Measurements from ENCODE around the gene CRYBA1.
"Not testable (repeated sequence)": the region's sequence is repeated elsewhere in the genome, so short reads cannot be mapped to it uniquely, and the experiment has no call there.

Gene CRYBA1

DNA sequence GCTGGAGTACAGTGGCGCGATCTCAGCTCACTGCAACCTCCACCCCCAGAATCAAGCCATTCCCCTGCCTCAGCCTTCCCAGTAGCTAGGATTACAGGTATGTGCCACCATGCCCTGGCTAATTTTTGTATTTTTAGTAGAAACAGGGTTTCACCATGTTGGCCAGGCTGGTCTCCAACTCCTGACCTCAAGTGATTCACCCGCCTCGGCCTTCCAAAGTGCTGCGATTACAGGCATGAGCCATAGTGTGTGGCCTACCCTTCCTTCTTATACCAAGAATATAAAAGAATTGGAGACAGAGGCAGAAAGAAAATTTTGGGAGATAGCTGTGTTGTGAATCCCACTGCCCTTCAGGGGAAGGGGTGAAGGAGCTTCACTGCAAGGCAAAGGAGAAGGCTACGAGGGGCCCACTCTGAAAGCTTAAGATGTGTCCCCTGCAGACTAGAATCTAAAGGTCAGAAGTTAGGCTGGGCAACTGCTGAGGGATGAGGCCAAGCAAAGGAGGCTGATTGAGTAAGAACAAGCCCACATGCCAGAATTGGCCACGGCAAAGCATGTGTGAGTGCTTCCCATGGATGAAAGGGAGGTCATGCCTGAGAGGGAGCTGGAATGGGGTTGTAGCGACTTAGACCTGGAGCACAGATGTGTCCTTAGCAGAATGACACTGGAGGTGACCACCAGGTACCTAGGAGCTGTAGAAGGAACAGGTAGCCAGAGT, 8.4 kb upstream of the CRYBA1 start:
- no peak for DNase-seq

DNA sequence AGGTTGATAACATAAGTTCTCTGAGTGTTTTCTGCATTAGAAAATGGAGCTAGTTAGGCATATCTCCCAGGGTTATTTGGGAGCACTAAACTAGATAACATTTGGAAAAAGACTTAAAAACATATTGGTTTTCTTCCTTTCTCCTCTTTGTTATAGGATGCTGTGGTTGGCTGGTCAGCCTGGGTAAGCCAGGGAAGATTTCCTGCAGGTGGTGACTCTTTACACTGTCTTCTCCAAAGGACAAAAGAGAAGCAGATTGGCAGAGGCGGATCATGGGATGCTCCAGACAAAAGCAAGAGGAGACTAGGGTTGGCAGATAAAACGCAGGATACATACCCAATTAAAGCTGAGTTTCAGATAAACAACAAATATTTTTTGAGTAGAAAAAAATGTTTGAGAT, 6.2 kb upstream of the CRYBA1 start:
- DNase-seq = no peak

- no peak for DNase-seq
These were observed 5.4 kb upstream of the CRYBA1 start for GRCh38 chr17:29240968-29241963.

DNA sequence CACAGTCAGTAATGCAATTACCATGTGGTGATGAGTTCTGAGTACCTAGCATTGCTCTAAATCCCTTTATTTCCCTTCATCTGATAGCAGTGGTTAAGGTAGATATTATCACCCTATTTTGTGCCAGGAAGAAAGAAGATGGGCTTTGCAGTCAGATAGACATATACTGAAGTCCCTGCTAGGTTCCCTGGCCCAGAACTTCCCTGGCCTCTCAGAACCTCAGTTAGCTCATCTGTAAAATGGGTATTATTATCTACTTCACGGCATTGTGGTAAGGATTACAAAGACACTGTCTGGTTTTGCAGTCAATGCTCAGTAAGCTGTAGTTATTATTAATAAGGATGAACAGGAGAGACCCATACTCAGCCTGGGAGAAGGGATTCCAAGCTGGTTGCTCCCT, 4.6 kb upstream of the CRYBA1 start:
- no peak for DNase-seq

GRCh38 chr17:29242790-29243189, 3.9 kb upstream of the CRYBA1 start:
- no peak for DNase-seq

DNA sequence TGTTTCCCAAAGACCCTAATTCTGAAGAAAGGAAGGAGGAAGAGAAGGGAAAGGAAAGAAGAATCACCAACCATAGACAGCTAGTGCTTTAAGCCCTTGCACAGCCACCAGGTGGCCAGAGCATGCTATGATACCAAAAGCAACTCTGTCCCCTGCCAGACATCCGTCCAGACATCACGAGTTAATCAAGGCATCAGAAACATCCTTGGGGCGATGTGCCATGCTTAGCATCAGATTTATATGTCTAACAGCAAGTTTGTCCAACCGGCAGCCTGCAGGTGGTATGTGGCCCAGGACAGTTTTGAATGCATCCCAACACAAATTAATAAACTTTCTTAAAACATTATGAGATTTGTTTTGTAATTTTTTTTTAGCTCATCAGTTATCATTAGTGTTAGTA, 2.9 kb upstream of the CRYBA1 start:
- no peak for DNase-seq

- no peak for DNase-seq
These were observed 1.3 kb upstream of the CRYBA1 start for GRCh38 chr17:29245401-29245800.

- DNase-seq = no peak
These were observed 560 bp downstream of the CRYBA1 start for GRCh38 chr17:29247219-29247618.

- no peak for DNase-seq
These were observed 2.2 kb downstream of the CRYBA1 start for GRCh38 chr17:29248845-29249244.

GRCh38 chr17:29250666-29251065, 4.0 kb downstream of the CRYBA1 start:
- no peak for DNase-seq

DNA sequence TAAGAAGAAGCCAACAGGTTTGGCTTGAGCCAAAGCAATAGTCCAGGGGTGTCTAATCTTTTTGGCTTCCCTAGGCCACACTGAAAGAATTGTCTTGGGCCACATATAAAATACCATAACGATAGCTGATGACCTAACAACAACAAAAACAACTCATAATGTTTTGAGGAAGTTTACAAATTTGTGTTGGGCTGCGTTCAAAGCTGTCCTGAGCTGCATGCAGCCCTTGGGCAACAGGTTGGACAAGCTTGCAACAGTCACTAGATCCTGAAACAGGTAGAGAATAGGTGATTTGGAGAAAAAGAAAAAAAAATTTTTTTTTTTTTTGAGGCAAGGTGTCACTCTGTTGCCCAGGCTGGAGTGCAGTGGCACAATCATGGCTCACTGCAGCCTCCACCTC, 4.5 kb downstream of the CRYBA1 start:
- DNase-seq = no peak

- DNase-seq = no peak
These were observed 5.6 kb downstream of the CRYBA1 start for GRCh38 chr17:29252101-29252791.

- no peak for DNase-seq
These were observed 6.4 kb downstream of the CRYBA1 start for GRCh38 chr17:29253037-29253436.

GRCh38 chr17:29255926-29256522, 9.4 kb downstream of the CRYBA1 start:
- no peak for DNase-seq

DNA sequence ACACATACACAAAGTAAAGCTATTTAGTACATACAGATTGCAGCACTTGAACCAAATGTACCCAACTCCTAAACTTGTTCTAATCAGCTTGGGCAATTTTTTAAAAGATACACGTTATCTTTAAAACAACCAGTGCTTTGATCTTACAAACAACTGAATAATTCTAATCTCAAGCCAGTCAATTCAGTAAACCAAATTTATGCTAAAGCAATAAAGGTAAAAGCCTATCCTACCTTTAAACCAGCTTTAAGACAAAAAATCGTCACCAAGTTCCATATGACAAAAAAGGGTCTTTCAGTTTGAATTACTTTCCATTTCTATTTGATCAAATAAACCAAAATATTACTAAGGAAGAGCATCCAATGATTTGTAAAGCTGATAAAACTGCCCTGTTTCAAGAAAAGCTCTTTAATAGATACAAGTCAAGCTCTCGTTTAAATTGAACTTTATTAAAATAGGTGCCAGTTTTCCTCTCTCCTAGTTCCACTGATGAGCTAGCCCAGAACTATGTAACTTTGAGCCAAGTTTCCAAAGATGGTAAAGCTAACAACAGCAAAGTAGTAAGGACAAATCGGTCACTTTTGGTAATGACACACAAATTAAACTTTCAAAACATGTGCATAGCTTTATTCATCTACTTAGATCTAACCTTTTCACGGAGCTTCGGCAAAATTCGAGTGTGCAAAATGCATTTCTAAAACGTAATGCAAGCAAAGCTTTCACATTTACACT, 10.2 kb downstream of the CRYBA1 start:
- DNase-seq = no peak

DNA sequence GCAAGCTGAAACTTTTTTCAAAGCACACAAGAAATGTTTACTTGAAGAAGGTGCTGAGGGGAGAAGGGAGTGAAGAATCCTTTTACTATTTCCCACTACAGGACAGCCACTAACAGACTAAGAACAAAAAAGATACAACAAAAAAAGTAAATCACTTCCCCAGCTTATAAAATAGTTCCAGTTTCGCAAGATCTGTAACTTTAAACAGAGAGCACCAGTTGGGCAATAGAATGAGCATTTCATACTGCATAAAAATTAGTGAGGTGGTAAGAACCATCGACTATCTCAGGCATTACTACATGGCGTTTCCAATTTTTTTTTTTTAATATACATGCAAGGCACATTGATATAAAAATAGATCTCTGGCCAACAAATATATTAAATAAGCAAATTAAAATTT, 11.1 kb downstream of the CRYBA1 start:
- no peak for DNase-seq

DNA sequence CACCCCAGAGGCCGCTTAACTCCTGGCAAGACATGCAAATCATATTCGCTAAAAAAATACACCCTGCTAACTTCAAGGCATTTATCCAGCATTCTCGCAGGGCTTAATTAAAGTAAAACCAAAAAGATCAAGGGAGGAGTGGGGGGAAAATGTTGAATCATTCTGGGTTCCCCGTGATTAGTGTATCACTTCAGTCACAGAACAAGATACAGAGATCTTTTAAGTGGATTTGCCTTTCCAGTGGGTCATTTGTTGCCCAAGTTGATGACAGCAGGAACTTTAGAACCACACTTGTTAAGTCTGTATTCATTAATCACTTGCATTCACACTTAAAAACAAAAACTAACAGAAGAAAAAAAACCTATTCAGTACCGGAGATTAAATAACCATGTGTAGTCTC, 17.3 kb downstream of the CRYBA1 start:
- no peak for DNase-seq

- not testable (repeated sequence) for DNase-seq
These were observed 25.3 kb downstream of the CRYBA1 start for GRCh38 chr17:29271980-29272379.

DNA sequence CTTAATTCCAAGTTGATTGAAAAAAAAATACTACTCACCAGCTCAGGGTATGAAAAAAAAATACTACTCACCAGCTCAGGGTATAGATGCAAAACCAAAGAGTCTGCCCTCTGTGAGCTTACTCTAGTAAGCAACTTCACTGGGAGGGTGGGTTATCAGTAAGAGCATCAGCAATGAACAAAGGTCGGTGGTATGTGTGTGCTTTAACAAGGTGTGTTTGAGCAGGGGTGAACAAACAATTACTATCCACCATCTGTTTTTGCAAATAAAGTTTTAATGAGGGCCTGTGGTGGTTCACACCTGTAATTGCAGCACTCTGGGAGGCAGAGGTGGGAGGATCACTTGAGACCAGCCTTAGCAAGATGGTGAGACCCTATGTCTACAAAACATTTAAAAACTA, 27.3 kb downstream of the CRYBA1 start:
- no peak for DNase-seq

DNA sequence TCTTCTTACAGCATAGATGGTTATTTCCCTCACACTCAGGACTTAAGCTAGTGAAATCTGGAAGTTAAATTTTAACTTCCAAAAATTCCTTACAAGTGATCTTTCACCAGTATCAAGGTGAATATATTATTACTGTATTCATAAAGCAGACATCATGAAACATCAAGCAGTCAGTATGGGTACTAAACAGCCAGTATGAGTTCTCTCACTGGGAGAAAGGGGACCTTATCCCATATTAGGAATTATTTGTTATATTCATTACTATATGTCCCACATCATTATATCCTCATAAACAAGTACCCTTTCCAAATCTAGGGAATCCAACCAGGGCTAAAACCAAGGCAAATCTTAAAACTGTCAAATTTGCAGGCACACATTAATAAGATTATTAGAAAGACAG, 32.0 kb downstream of the CRYBA1 start:
- DNase-seq = no peak

DNA sequence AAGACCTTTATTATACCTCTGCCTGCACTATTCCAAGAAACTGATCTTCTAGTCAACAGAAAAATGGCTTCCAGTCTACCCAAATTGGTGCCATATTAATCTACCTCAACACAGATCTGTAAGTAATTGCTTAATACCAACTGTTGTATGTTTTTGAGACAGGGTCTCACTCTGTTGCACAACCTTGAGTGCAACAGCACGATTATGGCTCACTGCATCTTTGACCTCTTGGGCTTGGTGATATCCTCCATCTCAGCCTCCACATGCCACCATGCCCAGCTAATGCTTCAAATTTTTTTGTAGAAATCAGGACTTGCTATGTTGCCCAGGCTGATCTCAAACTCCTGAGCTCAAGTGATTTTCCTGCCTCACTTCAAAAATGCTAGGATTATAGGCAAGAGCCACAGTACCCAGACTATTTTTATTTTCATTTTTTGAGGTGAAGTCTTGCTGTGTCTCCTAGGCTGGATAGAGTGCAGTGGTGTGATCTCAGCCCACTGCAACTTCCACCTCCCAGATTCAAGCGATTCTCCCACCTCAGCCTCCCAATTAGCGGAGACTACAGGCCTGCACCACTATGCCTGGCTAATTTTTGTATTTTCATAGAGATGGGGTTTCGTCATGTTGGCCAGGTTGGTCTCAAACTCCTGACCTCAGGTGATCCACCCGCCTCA, 32.9 kb downstream of the CRYBA1 start:
- no peak for DNase-seq

GRCh38 chr17:29283496-29283895, 36.8 kb downstream of the CRYBA1 start:
- DNase-seq = no peak

Measured in activated naive CD4-positive, alpha-beta T cell treated with Interleukin-2 at 50 U/mL for 16 hours (primary cell).